ENCODE data around the gene TMED9. TPM values are rescaled to one million over a fixed set of nuclear protein-coding genes. Genes with fewer than 3 reads are reported as not detected.
"Not testable (repeated sequence)": the region's sequence is repeated elsewhere in the genome, so short reads cannot be mapped to it uniquely, and the experiment has no call there.

The TMED9 gene
- total RNA-seq, 4 donors from 2014 or later = 34.4 to 85.9 (median 70.9) TPM

DNA sequence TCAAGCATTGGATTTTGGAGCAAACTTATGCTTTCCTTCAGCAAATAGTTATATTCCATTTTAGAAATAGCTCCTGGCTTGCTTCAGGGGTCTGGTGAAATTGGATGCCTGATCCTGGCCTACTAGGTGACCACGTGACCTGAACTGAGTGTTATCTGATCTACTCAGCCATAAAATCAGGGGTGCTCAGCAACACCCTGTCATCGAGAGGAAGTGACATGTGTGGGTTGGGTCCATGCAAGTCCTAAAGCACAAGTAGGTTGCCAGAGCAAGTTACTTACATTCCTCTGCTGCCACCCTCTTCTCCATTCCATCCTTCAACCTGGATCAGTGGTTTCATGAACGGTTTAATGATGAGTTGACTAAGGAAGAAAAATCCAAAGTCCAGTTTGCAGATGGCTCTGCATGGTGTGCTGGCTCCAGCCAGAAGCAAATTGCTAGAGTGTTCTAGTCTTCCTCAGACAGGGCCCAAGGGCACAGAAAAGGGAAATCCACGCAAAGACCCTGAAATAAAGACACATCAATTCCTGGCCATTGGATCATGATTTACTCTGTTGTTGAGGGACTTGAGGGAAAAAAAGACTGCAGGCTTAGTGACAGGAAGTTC is 34.9 kb upstream of the TMED9 start:
- H3K4me1 ChIP-seq = peaks cover 0 to 19% (median 13%) of the 10 kb centered on the region in 4 donors
- H3K36me3 ChIP-seq = no peaks in the 10 kb centered on the region
- no peak overlapping the region for H3K27ac ChIP-seq
- DNase-seq = peak; percentile 15
- 42 to 63% methylated on average over 1 to 4 of the region's 4 CpGs for WGBS, 2 donors (ENCODE audit: low coverage in 1 of 2)
- peaks cover 0 to 4% of the 10 kb centered on the region in 2 donors for H3K9me3 ChIP-seq
- H3K27me3 ChIP-seq = no peaks in the 10 kb centered on the region
- in situ Hi-C loops (cut with MboI; ENCODE audit: low pct_ligation_motif_present in 1 of 4, low pct_unique_long_range_greater_than_20kb in 1 of 4, low sequenced_read_pairs in 3 of 4) = no loop called here
- intact Hi-C loops (cut with DNase I; ENCODE audit: low total_unique reads) = no loop called here
- H3K4me3 ChIP-seq = no peak overlapping the region
- TF ChIP-seq, protein P1, sequence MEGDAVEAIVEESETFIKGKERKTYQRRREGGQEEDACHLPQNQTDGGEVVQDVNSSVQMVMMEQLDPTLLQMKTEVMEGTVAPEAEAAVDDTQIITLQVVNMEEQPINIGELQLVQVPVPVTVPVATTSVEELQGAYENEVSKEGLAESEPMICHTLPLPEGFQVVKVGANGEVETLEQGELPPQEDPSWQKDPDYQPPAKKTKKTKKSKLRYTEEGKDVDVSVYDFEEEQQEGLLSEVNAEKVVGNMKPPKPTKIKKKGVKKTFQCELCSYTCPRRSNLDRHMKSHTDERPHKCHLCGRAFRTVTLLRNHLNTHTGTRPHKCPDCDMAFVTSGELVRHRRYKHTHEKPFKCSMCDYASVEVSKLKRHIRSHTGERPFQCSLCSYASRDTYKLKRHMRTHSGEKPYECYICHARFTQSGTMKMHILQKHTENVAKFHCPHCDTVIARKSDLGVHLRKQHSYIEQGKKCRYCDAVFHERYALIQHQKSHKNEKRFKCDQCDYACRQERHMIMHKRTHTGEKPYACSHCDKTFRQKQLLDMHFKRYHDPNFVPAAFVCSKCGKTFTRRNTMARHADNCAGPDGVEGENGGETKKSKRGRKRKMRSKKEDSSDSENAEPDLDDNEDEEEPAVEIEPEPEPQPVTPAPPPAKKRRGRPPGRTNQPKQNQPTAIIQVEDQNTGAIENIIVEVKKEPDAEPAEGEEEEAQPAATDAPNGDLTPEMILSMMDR (IDR thresholded peaks at IDR 0.05) = no peak
- TF ChIP-seq EP300 (IDR thresholded peaks at IDR 0.05; ENCODE audit: low read depth) (no peak), POLR2AphosphoS5 (IDR thresholded peaks at IDR 0.05) (no peak), POLR2A (IDR thresholded peaks at IDR 0.05) (no peak)

DNA sequence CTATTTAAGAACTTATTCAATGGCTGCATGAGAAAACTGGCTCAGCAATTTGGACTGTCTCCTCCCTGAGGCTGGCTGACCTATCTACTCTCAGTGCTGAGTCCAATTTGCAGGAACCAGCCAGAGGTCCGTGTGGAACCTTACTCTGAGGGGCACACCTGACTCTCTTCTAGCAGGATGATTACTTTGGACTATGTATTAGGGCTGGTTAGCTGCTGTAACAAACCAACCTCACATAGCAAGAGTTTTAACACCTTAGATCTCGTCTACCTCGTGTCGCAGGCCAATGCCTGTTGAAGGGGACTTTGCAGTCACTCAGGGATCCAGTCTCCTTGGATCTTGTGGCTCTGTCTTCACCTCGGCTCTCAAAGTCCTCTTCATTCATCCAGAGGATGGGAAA is 34.2 kb upstream of the TMED9 start:
- H3K4me1 ChIP-seq = peaks cover 0 to 12% (median 8%) of the 10 kb centered on the region in 4 donors
- H3K36me3 ChIP-seq = no peaks in the 10 kb centered on the region
- no peak overlapping the region for H3K4me3 ChIP-seq
- H3K27ac ChIP-seq = no peak overlapping the region
- intact Hi-C loops (cut with DNase I; ENCODE audit: low total_unique reads) (no loop called here), in situ Hi-C loops (cut with MboI; ENCODE audit: low pct_ligation_motif_present in 1 of 4, low pct_unique_long_range_greater_than_20kb in 1 of 4, low sequenced_read_pairs in 3 of 4) (no loop called here)
- DNase-seq = no peak
- H3K9me3 ChIP-seq = peaks cover 0 to 4% of the 10 kb centered on the region in 2 donors
- H3K27me3 ChIP-seq = no peaks in the 10 kb centered on the region
- TF ChIP-seq POLR2AphosphoS5 (IDR thresholded peaks at IDR 0.05) = no peak
- 85% methylated on average over 5 of the region's 5 CpGs; no CpG with 5 or more reads in 1 of the 2 donors for WGBS, 2 donors (ENCODE audit: low coverage in 1 of 2)

DNA sequence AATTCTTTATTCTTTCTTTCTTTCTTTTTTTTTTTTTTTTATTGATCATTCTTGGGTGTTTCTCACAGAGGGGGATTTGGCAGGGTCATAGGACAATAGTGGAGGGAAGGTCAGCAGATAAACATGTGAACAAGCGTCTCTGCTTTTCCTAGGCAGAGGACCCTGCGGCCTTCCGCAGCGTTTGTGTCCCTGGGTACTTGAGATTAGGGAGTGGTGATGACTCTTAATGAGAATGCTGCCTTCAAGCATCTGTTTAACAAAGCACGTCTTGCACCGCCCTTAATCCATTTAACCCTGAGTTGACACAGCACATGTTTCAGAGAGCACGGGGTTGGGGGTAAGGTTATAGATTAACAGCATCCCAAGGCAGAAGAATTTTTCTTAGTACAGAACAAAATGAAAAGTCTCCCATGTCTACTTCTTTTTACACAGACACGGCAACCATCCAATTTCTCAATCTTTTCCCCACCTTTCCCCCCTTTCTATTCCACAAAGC is 32.5 kb upstream of the TMED9 start:
- H3K4me3 ChIP-seq; intact Hi-C loops (cut with DNase I; ENCODE audit: low total_unique reads); DNase-seq; H3K36me3 ChIP-seq; H3K9me3 ChIP-seq; in situ Hi-C loops (cut with MboI; ENCODE audit: low pct_ligation_motif_present in 1 of 4, low pct_unique_long_range_greater_than_20kb in 1 of 4, low sequenced_read_pairs in 3 of 4); H3K27me3 ChIP-seq; H3K4me1 ChIP-seq; H3K27ac ChIP-seq: not testable (repeated sequence)
- 27 to 57% methylated on average over 2 to 8 of the region's 8 CpGs for WGBS, 2 donors (ENCODE audit: low coverage in 1 of 2)

DNA sequence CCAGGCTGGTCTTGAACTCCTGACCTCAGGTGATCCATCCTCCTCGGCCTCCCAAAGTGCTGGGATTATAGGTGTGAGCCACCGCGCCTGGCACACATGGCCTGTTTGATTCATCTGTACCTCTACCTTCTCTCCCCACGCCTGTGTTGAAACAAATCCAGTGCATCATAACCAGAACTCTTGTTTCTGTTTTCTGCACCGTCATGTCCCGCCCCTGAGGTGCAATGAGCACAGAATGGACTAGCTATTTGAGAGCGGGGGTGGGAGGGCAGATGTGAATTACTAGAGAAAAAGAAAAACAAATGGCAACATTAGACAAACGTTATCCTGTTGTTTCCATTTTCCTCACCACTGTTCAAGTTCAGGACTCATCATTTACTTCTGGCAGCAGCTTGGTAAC is 27.0 kb upstream of the TMED9 start:
- in situ Hi-C loops (cut with MboI; ENCODE audit: low pct_ligation_motif_present in 1 of 4, low pct_unique_long_range_greater_than_20kb in 1 of 4, low sequenced_read_pairs in 3 of 4) = no loop called here
- no peaks in the 10 kb centered on the region for H3K36me3 ChIP-seq
- peaks cover 0 to 4% of the 10 kb centered on the region in 2 donors for H3K9me3 ChIP-seq
- no peaks in the 10 kb centered on the region for H3K4me1 ChIP-seq
- TF ChIP-seq POLR2A (IDR thresholded peaks at IDR 0.05) (no peak), EP300 (IDR thresholded peaks at IDR 0.05; ENCODE audit: low read depth) (no peak), POLR2AphosphoS5 (IDR thresholded peaks at IDR 0.05) (no peak)
- TF ChIP-seq, protein P1 (IDR thresholded peaks at IDR 0.05) = no peak
- H3K27me3 ChIP-seq = no peaks in the 10 kb centered on the region
- intact Hi-C loops (cut with DNase I; ENCODE audit: low total_unique reads) = no loop called here
- no peak overlapping the region for H3K4me3 ChIP-seq
- H3K27ac ChIP-seq = no peak overlapping the region
- WGBS, 2 donors (ENCODE audit: low coverage in 1 of 2) = 70 to 72% methylated on average over 6 to 8 of the region's 8 CpGs
- DNase-seq = no peak

DNA sequence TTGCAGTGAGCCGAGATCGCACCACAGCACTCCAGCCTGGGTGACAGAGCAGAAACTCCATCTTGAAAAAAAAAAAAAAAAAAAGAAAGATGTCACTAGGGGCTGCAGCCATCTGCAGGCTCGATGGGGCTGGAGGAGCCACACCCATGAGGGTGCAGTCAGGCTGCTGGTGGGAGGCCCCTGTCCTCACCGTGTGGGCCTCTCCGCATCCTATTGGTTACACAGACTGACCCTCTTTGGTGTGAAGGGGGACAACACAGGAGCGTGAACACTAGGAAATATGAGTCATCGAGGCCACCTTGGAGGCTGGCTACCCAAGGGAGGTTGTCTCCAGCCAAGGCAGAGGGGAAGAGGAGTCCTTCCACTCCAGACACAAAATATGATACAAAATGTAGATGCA is 23.7 kb upstream of the TMED9 start:
- no peak for DNase-seq
- intact Hi-C loops (cut with DNase I; ENCODE audit: low total_unique reads) (no loop called here), in situ Hi-C loops (cut with MboI; ENCODE audit: low pct_ligation_motif_present in 1 of 4, low pct_unique_long_range_greater_than_20kb in 1 of 4, low sequenced_read_pairs in 3 of 4) (no loop called here)
- 69 to 100% methylated on average over 2 to 7 of the region's 7 CpGs for WGBS, 2 donors (ENCODE audit: low coverage in 1 of 2)
- no peaks in the 10 kb centered on the region for H3K27me3 ChIP-seq
- H3K27ac ChIP-seq = no peak overlapping the region
- H3K9me3 ChIP-seq = no peaks in the 10 kb centered on the region
- no peak overlapping the region for H3K4me3 ChIP-seq
- no peaks in the 10 kb centered on the region for H3K36me3 ChIP-seq
- H3K4me1 ChIP-seq = no peaks in the 10 kb centered on the region
- TF ChIP-seq POLR2A (IDR thresholded peaks at IDR 0.05) = no peak
- no peak for TF ChIP-seq POLR2AphosphoS5 (IDR thresholded peaks at IDR 0.05)
- TF ChIP-seq, protein P1 (IDR thresholded peaks at IDR 0.05) = no peak
- no peak for TF ChIP-seq EP300 (IDR thresholded peaks at IDR 0.05; ENCODE audit: low read depth)

Measured in transverse colon (tissue), 4 donors.